Cortex of kidney (tissue), 1 donor: ENCODE results near the gene FOLR1.

Experiments
- DNase-seq: peaks from one replicate; lab custom pipeline; 2025; lab: John Stamatoyannopoulos, UW

The FOLR1 gene

GRCh38 chr11:72235351-72236057 lies 43.6 kb downstream of the FOLR1 start:
- no peak for DNase-seq

- DNase-seq, result no peak
Measured at GRCh38 chr11:72236083-72236697, 44.2 kb downstream of the FOLR1 start.

- no peak for DNase-seq
Measured at GRCh38 chr11:72236774-72237111, 44.8 kb downstream of the FOLR1 start.

- no peak for DNase-seq
Measured at GRCh38 chr11:72237112-72237931, 45.4 kb downstream of the FOLR1 start.

- no peak for DNase-seq
Measured at GRCh38 chr11:72238040-72238450, 46.1 kb downstream of the FOLR1 start.

GRCh38 chr11:72238492-72239312 lies 46.8 kb downstream of the FOLR1 start:
- no peak for DNase-seq

- DNase-seq, result no peak
Measured at GRCh38 chr11:72239313-72239848, 47.4 kb downstream of the FOLR1 start.

- DNase-seq, result no peak
Measured at GRCh38 chr11:72239849-72240460, 48.0 kb downstream of the FOLR1 start.

GRCh38 chr11:72240461-72241290 lies 48.7 kb downstream of the FOLR1 start:
- DNase-seq, result no peak

GRCh38 chr11:72241291-72241781 lies 49.4 kb downstream of the FOLR1 start:
- no peak for DNase-seq

- DNase-seq, result no peak
Measured at GRCh38 chr11:72242141-72242540, 50.2 kb downstream of the FOLR1 start.

- no peak for DNase-seq
Measured at GRCh38 chr11:72243173-72244059, 51.5 kb downstream of the FOLR1 start.

- DNase-seq, result no peak
Measured at GRCh38 chr11:72244060-72244360, 52.1 kb downstream of the FOLR1 start, which contains the start of gene PHOX2A. PHOX2A (minus strand) TSS chr11:72244176; CDS start chr11:72244004, 172 bp downstream.

GRCh38 chr11:72244361-72245262 lies 52.7 kb downstream of the FOLR1 start:
- DNase-seq, result no peak

GRCh38 chr11:72245263-72245816 lies 53.4 kb downstream of the FOLR1 start:
- no peak for DNase-seq
